HepG2 (cell line): Measurements from ENCODE around the gene ARHGEF12. TPM values are rescaled to one million over a fixed set of nuclear protein-coding genes. Genes with fewer than 3 reads are reported as not detected.
A peak's percentile ranks its signal among the peaks of the same experiment; 100 is the strongest.

ENCODE experiments used
- ATAC-seq: fragments of 200-7000 bp; cut with Tn5 transposase; 3 replicates; pipeline ENCODE4 v1.9.1; 2020; ENCODE audit warnings: mild to moderate bottlenecking, moderate library complexity
- BruUV-seq: library from RNA; stranded (reverse); fragments of 400-500 nt; replicated peaks from 2 replicates; lab custom pipeline; 2021; lab: Mats Ljungman, UMichigan
- CTCF ChIA-PET: fragments of 300-600 bp; formaldehyde crosslinking; extraction: SDS; loops from one replicate; lab custom pipeline; 2021; ENCODE audit warnings: low total read pairs, inconsistent platforms, low intra/inter-chr PET ratio; lab: Yijun Ruan, JAX
- POLR2A ChIA-PET: fragments of 350-600 bp; sonication (Branson Sonifier 250); formaldehyde crosslinking; loops from one replicate; lab custom pipeline; 2020; ENCODE audit warnings: antibody characterized with exemption, inconsistent platforms; lab: Yijun Ruan, JAX
- DNase-seq: peaks from one replicate; pipeline ENCODE4 v3.0.0-alpha.2; 2015; ENCODE audit warnings: low spot score
- FAIRE-seq: peaks from 3 replicates; lab custom pipeline; 2011; peaks lifted over from hg19 to GRCh38; lab: Jason Lieb, UNC
- H2AFZ ChIP-seq: one replicate; pipeline ENCODE4 v1.6.1; 2011; ENCODE audit warnings: low read length, inconsistent platforms
- H3K27ac ChIP-seq: fragments of 300-600 bp; 3 replicates; pipeline ENCODE4 v1.8.0; 2011; ENCODE audit warnings: mixed run types, mild to moderate bottlenecking, mixed read lengths, low read length, inconsistent platforms; ENCODE audit not compliant: insufficient read depth; ENCODE audit errors: extremely low read length
- H3K27me3 ChIP-seq, 2 experiments: fragments of 200-600 bp in 1 of 2; 2 replicates in 1 of 2; 3 replicates in 1 of 2; pipeline versions ENCODE4 v1.6.0 to v1.8.0; 2011; ENCODE audit warnings: low read length in 2 of 2, mild to moderate bottlenecking in 2 of 2, moderate library complexity in 2 of 2, inconsistent platforms in 1 of 2; ENCODE audit not compliant: insufficient read depth in 2 of 2, control insufficient read depth in 1 of 2
- H3K36me3 ChIP-seq, 2 experiments: fragments of 200-600 bp in 1 of 2; replicated peaks in 1 of 2; 2 replicates in 1 of 2; 3 replicates in 1 of 2; pipeline versions ENCODE4 v1.5.1 to v1.8.0; 2011; ENCODE audit warnings: low read length in 2 of 2, inconsistent platforms in 1 of 2; ENCODE audit not compliant: insufficient read depth in 2 of 2, control insufficient read depth in 1 of 2
- H3K4me1 ChIP-seq: 2 replicates; pipeline ENCODE4 v1.5.1; 2012; ENCODE audit warnings: low read length, inconsistent platforms; ENCODE audit not compliant: insufficient read depth
- H3K4me2 ChIP-seq: 2 replicates; pipeline ENCODE4 v1.6.0; 2011; ENCODE audit warnings: low read depth, low read length, inconsistent platforms
- H3K4me3 ChIP-seq, 3 experiments: fragments of 200-600 bp in 1 of 3; sonication (generic), shearing (Covaris generic) in 1 of 3; replicated peaks in 1 of 3; 2 replicates each; pipeline ENCODE4 v1.5.1; 2011 to 2016; ENCODE audit warnings: low read length in 3 of 3, inconsistent platforms in 2 of 3, low read depth in 2 of 3, mild to moderate bottlenecking in 2 of 3, control low read depth in 1 of 3, mixed read lengths in 1 of 3; ENCODE audit not compliant: insufficient read depth in 1 of 3
- H3K79me2 ChIP-seq: one replicate; pipeline ENCODE4 v1.6.1; 2011; ENCODE audit warnings: low read length, inconsistent platforms; ENCODE audit not compliant: insufficient read depth
- H3K9ac ChIP-seq: 2 replicates; pipeline ENCODE4 v1.6.0; 2011; ENCODE audit warnings: mild to moderate bottlenecking, low read depth, low read length, inconsistent platforms; ENCODE audit not compliant: insufficient read depth
- H3K9me3 ChIP-seq: 2 replicates; pipeline ENCODE4 v1.5.1; 2012; ENCODE audit warnings: mild to moderate bottlenecking, low read length
- H4K20me1 ChIP-seq: 2 replicates; pipeline ENCODE4 v1.6.0; 2011; ENCODE audit warnings: inconsistent platforms, mild to moderate bottlenecking, low read length, moderate library complexity; ENCODE audit not compliant: insufficient read depth
- FOXO1 ChIP-seq: sonication (generic); formaldehyde crosslinking; IDR thresholded peaks from 2 replicates; pipeline ENCODE4 v1.4.0; 2020; ENCODE audit warnings: missing genetic modification reagents
- FUBP1 ChIP-seq: sonication (generic); formaldehyde crosslinking; IDR thresholded peaks from 2 replicates; pipeline ENCODE4 v1.5.1; 2020; ENCODE audit warnings: missing genetic modification reagents, mild to moderate bottlenecking, borderline replicate concordance
- GMEB1 ChIP-seq: sonication (generic); formaldehyde crosslinking; IDR thresholded peaks from 2 replicates; pipeline ENCODE4 v1.5.1; 2020; ENCODE audit warnings: missing genetic modification reagents, mild to moderate bottlenecking, borderline replicate concordance
- ISX ChIP-seq: sonication (generic); formaldehyde crosslinking; conservative IDR thresholded peaks from 2 replicates; pipeline ENCODE4 v1.5.0; 2020; ENCODE audit warnings: missing genetic modification reagents
- NR0B2 ChIP-seq: sonication (generic); formaldehyde crosslinking; IDR thresholded peaks from 2 replicates; pipeline ENCODE4 v1.4.0; 2020; ENCODE audit warnings: mild to moderate bottlenecking, missing genetic modification reagents
- SUZ12 ChIP-seq: fragments of 150-350 bp; IDR thresholded peaks from 2 replicates; pipeline ENCODE4 v1.6.1; 2014; ENCODE audit warnings: low read depth, low read length
- ZIK1 ChIP-seq: sonication (generic); formaldehyde crosslinking; IDR thresholded peaks from 2 replicates; pipeline ENCODE4 v1.5.0; 2020; ENCODE audit warnings: mild to moderate bottlenecking, low read depth, missing genetic modification reagents, borderline replicate concordance
- ZMYM2 ChIP-seq: sonication (generic); formaldehyde crosslinking; IDR thresholded peaks from 2 replicates; pipeline ENCODE4 v1.8.0; 2022; ENCODE audit warnings: mild to moderate bottlenecking, missing genetic modification reagents
- ZNF142 ChIP-seq: sonication (generic); formaldehyde crosslinking; IDR thresholded peaks from 2 replicates; pipeline ENCODE4 v1.4.0; 2020; ENCODE audit warnings: missing genetic modification reagents
- ZNF292 ChIP-seq: sonication (generic); formaldehyde crosslinking; IDR thresholded peaks from 2 replicates; pipeline ENCODE4 v1.8.1; 2022; ENCODE audit warnings: mild to moderate bottlenecking, low read depth, missing genetic modification reagents, borderline replicate concordance
- ZNF572 ChIP-seq: sonication (generic); formaldehyde crosslinking; IDR thresholded peaks from 2 replicates; pipeline ENCODE4 v1.5.1; 2020; ENCODE audit warnings: mild to moderate bottlenecking, missing genetic modification reagents
- ZNF75D ChIP-seq: sonication (generic); formaldehyde crosslinking; IDR thresholded peaks from 2 replicates; pipeline ENCODE4 v1.8.1; 2023; ENCODE audit warnings: missing genetic modification reagents, mild to moderate bottlenecking, borderline replicate concordance
- WGBS: methylation state at CpG from one replicate; pipeline ENCODE4 v1.1.6; 2017; ENCODE audit warnings: low lambda C conversion rate; 5-methylcytosine and 5-hydroxymethylcytosine counted together
- in situ Hi-C: cut with HindIII; loops from 2 replicates; pipeline ENCODE4 v1.10.0; 2017; ENCODE audit warnings: low pct_unique_long_range_greater_than_20kb; ENCODE audit not compliant: extremely low pct_ligation_motif_present
- intact Hi-C: fragments of 100-400 bp; cut with micrococcal nuclease; formaldehyde crosslinking; loops from one replicate; pipeline ENCODE4 v1.10.0; 2022; ENCODE audit not compliant: unreplicated experiment
- polyA plus RNA-seq, 8 experiments: library from polyadenylated mRNA; depleted of rRNA in 3 of 8; stranded (reverse) in 7 of 8; unstranded in 1 of 8; fragments of >200 nt; fragmentation: Illumina TruSeq in 4 of 8; extraction: Trizol in 4 of 8; gene quantifications; 2 replicates each; pipeline versions ENCODE4 v1.2.1 to v1.2.3, GENCODE V29; 2011 to 2016; ENCODE audit warnings: low read depth in 4 of 8, missing spikeins in 1 of 8, mixed read lengths in 1 of 8; ENCODE audit not compliant: insufficient read depth in 1 of 8
- total RNA-seq, 5 experiments: library from RNA; depleted of rRNA; stranded (reverse); fragments of >200 nt; fragmentation: Illumina TruSeq; extraction: Trizol; gene quantifications; 2 replicates each; pipeline ENCODE4 v1.2.3, GENCODE V29; 2016; ENCODE audit warnings: low read depth in 1 of 5

The ARHGEF12 gene
- total and polyA plus RNA-seq, 2 of the 13 experiments (the other 11 are each of a cell fraction or from before 2014, with no cell fraction given): 17.9 to 54.4 TPM

- TF ChIP-seq GMEB1 (CRISPR knock-in tag) (no peak), ZNF75D (no peak), ZMYM2 (CRISPR knock-in tag) (no peak), NR0B2 (CRISPR knock-in tag) (no peak), FUBP1 (CRISPR knock-in tag) (no peak)
These were observed 192.5 kb downstream of the ARHGEF12 start (continued) for GRCh38 chr11:120528749-120529148.

GRCh38 chr11:120529214-120529613 lies 193.0 kb downstream of the ARHGEF12 start:
- Histone ChIP-seq H3K36me3 (no peaks in the 10 kb centered on the region), H4K20me1 (no peaks in the 10 kb centered on the region), H3K79me2 (no peaks in the 10 kb centered on the region), H2AFZ (no peak overlapping the region), H3K9me3 (no peaks in the 10 kb centered on the region), H3K4me2 (no peak overlapping the region), H3K27ac (no peak overlapping the region), H3K9ac (no peak overlapping the region), H3K27me3 (peaks cover 3 to 30% of the 10 kb centered on the region in 2 experiments; a peak in 4 of 5 replicates), H3K4me3 (no peak overlapping the region), H3K4me1 (peaks cover 28% of the 10 kb centered on the region)
- CTCF ChIA-PET: no interaction called here
- DNase-seq: no peak
- no peak for TF ChIP-seq ZNF572 (CRISPR knock-in tag)
- TF ChIP-seq ISX (CRISPR knock-in tag): no peak
- no peak for TF ChIP-seq ZIK1 (CRISPR knock-in tag)
- no peak for TF ChIP-seq SUZ12
- TF ChIP-seq FOXO1 (CRISPR knock-in tag): no peak
- no peak for TF ChIP-seq ZNF142 (CRISPR knock-in tag)
- TF ChIP-seq ZNF292 (CRISPR knock-in tag): no peak
- ATAC-seq: peak; percentile 43
- WGBS: 36% methylated on average over 5 of the region's 7 CpGs
- POLR2A ChIA-PET: no interaction called here
- no peak for FAIRE-seq
- BruUV-seq: no TSS peak
- intact Hi-C loops: no loop called here
- in situ Hi-C loops: no loop called here
